HFFc6 (cell line): ENCODE results near the gene HEMK1. TPM values are rescaled to one million over a fixed set of nuclear protein-coding genes. Genes with fewer than 3 reads are reported as not detected.

Experiments used
- DNase-seq: peaks from one replicate; pipeline ENCODE4 v3.0.0-alpha.2; 2018
- H3K27ac Mint-ChIP-seq: 2 replicates; pipeline ENCODE4 v1.8.0; 2020; ENCODE audit warnings: mild to moderate bottlenecking, mixed read lengths
- H3K27me3 Mint-ChIP-seq: 2 replicates; pipeline ENCODE4 v1.8.0; 2021; ENCODE audit warnings: mild to moderate bottlenecking, moderate library complexity, mixed read lengths; ENCODE audit not compliant: insufficient read depth
- H3K36me3 Mint-ChIP-seq: 2 replicates; pipeline ENCODE4 v1.8.0; 2021; ENCODE audit warnings: low read depth, mixed read lengths
- H3K4me1 Mint-ChIP-seq: 2 replicates; pipeline ENCODE4 v1.8.0; 2020; ENCODE audit warnings: low read depth, mixed read lengths
- H3K4me3 Mint-ChIP-seq: 2 replicates; pipeline ENCODE4 v1.8.0; 2020; ENCODE audit warnings: mild to moderate bottlenecking, moderate library complexity, mixed read lengths
- H3K9me3 Mint-ChIP-seq: 2 replicates; pipeline ENCODE4 v1.8.0; 2020; ENCODE audit warnings: mild to moderate bottlenecking, mixed read lengths
- CTCF ChIP-seq: fragments of 200-600 bp; sonication (generic); IDR thresholded peaks from 2 replicates; pipeline ENCODE4 v1.5.0; 2021; ENCODE audit warnings: antibody characterized with exemption, mild to moderate bottlenecking
- total RNA-seq, 6 experiments: library from RNA; stranded (reverse); fragmentation: NEBNext Ultra II Directional; extraction: Animal tissue kit (Norgen Biotek cat#: 25700); gene quantifications; 2 replicates in 1 of 6; 3 replicates in 5 of 6; pipeline ENCODE4 v1.2.3, GENCODE V29; 2021

Gene HEMK1
- total RNA-seq, 6 experiments from 2014 or later: 17.9 to 20.7 (median 19.2) TPM

GRCh38 chr3:50592568-50592967 is 23.2 kb downstream of the HEMK1 start:
- no peaks in the 10 kb centered on the region for H3K36me3 Mint-ChIP-seq
- H3K27me3 Mint-ChIP-seq: peaks cover 15% of the 10 kb centered on the region
- no peak overlapping the region for H3K4me3 Mint-ChIP-seq
- H3K27ac Mint-ChIP-seq: no peak overlapping the region
- no peak for DNase-seq
- H3K4me1 Mint-ChIP-seq: peaks cover 23% of the 10 kb centered on the region
- no peak for TF ChIP-seq CTCF
- H3K9me3 Mint-ChIP-seq: no peaks in the 10 kb centered on the region

- Mint-ChIP-seq H3K36me3 (no peaks in the 10 kb centered on the region), H3K4me3 (no peak overlapping the region), H3K27me3 (peaks cover 19% of the 10 kb centered on the region), H3K9me3 (no peaks in the 10 kb centered on the region), H3K27ac (no peak overlapping the region), H3K4me1 (peaks cover 14% of the 10 kb centered on the region)
- DNase-seq: no peak
- no peak for TF ChIP-seq CTCF
Observed at GRCh38 chr3:50594253-50594785, 25.0 kb downstream of the HEMK1 start.

- Mint-ChIP-seq H3K27me3 (peaks cover 19% of the 10 kb centered on the region), H3K36me3 (no peaks in the 10 kb centered on the region), H3K4me1 (peaks cover 22% of the 10 kb centered on the region), H3K27ac (no peak overlapping the region), H3K9me3 (no peaks in the 10 kb centered on the region), H3K4me3 (no peak overlapping the region)
- TF ChIP-seq CTCF: no peak
- no peak for DNase-seq
Observed at GRCh38 chr3:50599115-50599715, 29.9 kb downstream of the HEMK1 start.

GRCh38 chr3:50599716-50600118 is 30.4 kb downstream of the HEMK1 start:
- Mint-ChIP-seq H3K4me3 (no peak overlapping the region), H3K36me3 (no peaks in the 10 kb centered on the region), H3K27ac (no peak overlapping the region), H3K27me3 (peaks cover 16% of the 10 kb centered on the region), H3K4me1 (peaks cover 22% of the 10 kb centered on the region), H3K9me3 (no peaks in the 10 kb centered on the region)
- no peak for DNase-seq
- no peak for TF ChIP-seq CTCF

GRCh38 chr3:50600141-50600753 is 30.9 kb downstream of the HEMK1 start:
- no peak for TF ChIP-seq CTCF
- H3K27ac Mint-ChIP-seq: 0 out of 2 replicates have a peak overlapping the region, but pooled peaks have one; percentile 98
- H3K4me3 Mint-ChIP-seq: no peak overlapping the region
- no peak for DNase-seq
- no peaks in the 10 kb centered on the region for H3K9me3 Mint-ChIP-seq
- peaks cover 11% of the 10 kb centered on the region for H3K27me3 Mint-ChIP-seq
- H3K4me1 Mint-ChIP-seq: peaks cover 22% of the 10 kb centered on the region
- no peaks in the 10 kb centered on the region for H3K36me3 Mint-ChIP-seq
